D721Med (cell line): Measurements from ENCODE around the gene LZTFL1.

Experiments
- DNase-seq: peaks from one replicate; pipeline ENCODE4 v3.0.0; 2011; ENCODE audit warnings: low spot score; ENCODE audit not compliant: insufficient read length
- FAIRE-seq: peaks from 2 replicates; lab custom pipeline; 2011; peaks lifted over from hg19 to GRCh38; lab: Jason Lieb, UNC
- CTCF ChIP-seq: IDR thresholded peaks from 2 replicates; pipeline ENCODE4 v1.5.1; 2012; ENCODE audit warnings: mild to moderate bottlenecking, control low read depth; ENCODE audit not compliant: insufficient read depth; ENCODE audit errors: missing control alignments

The LZTFL1 gene

GRCh38 chr3:45775571-45776300 is 66.2 kb downstream of the LZTFL1 start:
- DNase-seq: no peak
- TF ChIP-seq CTCF: no peak
- FAIRE-seq: no peak

GRCh38 chr3:45774581-45775521 is 67.1 kb downstream of the LZTFL1 start:
- no peak for TF ChIP-seq CTCF
- DNase-seq: no peak
- no peak for FAIRE-seq

GRCh38 chr3:45773714-45774449 is 68.0 kb downstream of the LZTFL1 start:
- FAIRE-seq: no peak
- DNase-seq: no peak
- no peak for TF ChIP-seq CTCF
